HG03439 (cell line): ENCODE measurements around the gene OGDH.
"Not testable (repeated sequence)": the region's sequence is repeated elsewhere in the genome, so short reads cannot be mapped to it uniquely, and the experiment has no call there.

Source experiments
- ATAC-seq: cut with Tn5 transposase; IDR thresholded peaks from one replicate; pipeline ENCODE4 v1.9.1; 2021; ENCODE audit warnings: mild to moderate bottlenecking, moderate library complexity; ENCODE audit not compliant: unreplicated experiment

Gene OGDH

DNA sequence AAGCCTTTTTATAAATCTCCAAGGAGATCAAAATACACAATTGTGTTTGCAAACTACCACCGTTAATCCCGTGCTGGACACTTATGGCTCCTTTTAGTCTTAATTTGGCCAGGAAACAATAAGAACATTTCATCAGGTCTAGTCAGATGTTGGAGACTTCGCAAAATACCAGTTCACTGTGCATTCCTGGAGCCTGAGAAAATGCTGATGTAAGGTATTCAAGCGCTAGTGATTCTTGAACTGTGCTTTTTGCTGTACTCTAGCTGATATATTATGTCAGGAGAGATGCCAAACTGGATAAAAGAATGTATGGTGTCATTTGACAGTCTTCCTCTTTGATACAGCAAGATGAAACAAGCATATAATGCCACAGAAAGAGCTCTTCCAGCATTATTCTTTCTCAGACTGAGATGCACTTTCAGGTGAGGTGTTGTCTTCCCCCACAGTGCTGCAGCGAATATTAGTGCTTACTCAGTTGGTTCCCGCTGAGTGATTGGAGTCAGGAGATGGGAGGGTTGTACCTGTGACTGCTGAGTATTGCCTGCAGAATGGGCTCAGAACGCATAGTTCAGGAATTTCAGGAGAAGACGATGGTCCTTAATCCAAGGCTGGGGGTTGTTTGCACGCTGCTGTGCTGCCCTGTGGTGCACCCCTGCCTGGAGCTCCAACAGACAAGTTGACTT, 59.2 kb downstream of the OGDH start:
- ATAC-seq = no peak

DNA sequence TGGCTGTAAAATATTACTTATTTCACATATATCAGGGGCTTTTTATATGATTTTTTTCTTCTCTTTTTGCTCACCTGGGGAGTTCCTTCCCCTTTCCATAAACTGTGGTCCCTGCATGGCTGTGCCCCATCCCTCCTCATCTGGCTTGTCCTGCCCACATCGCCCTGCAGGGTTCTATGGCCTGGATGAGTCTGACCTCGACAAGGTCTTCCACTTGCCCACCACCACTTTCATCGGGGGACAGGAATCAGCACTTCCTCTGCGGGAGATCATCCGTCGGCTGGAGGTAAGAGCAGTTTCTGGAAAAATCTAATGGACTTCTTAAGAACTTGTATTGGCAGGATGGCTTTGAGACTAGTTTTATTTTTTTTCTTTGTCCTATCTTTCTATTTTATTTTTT, 60.1 kb downstream of the OGDH start:
- no peak for ATAC-seq

DNA sequence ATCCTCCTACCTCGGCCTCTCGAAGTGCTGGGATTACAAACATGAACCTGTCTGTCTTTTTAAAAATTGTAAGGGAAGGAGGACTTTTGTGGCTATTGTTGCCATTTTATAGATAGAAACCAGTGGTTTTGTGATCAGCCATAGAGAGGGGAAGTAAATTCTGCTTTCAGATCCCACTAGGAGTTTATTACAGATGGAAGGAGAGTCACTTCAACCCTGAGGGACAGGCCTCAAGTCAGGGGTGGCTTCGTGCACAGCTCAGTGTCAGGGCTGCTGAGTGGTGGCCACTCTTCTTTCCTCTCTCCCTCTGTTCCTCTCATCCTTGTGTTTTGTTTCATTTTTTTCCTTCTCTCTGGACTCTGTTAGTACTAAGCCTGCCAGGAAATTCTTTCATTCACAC, 60.8 kb downstream of the OGDH start:
- no peak for ATAC-seq

DNA sequence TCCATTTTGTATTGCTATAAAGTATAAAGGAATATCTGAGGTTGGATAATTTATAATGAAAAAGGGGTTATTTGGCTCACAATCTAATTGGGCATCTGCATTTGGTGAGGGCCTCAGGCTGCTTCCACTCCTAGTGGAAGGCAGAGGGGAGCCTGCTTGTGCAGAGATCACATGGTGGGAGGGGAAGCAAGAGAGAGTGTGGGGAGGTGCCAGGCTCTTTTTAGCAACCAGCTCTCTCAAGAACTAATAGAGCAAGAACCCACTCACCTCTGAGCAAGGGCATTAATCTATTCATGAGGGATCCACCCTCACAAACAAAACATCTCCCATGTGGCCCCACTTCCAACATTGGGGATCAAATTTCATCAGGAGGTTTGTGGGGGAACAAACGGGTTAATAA, 64.6 kb downstream of the OGDH start:
- ATAC-seq = no peak

DNA sequence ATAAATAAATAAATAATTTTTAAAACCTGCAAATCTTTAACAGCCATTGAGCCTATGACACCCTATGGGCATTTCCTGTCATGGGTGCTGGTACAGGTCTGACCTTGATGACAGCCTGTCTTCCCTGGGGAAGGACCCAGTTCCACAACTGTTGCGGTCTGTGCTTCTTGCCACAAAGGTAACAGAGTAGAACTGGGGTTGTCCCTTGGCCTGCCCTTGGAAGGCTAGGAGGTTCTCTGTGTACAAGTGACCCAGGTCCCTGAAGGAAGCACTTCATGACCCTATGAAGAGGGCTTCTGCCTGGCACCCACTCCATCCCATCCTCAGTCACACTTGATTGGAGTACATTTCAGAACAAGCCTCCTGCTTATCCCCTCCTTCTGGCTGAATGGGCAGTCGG, 66.9 kb downstream of the OGDH start:
- no peak for ATAC-seq

DNA sequence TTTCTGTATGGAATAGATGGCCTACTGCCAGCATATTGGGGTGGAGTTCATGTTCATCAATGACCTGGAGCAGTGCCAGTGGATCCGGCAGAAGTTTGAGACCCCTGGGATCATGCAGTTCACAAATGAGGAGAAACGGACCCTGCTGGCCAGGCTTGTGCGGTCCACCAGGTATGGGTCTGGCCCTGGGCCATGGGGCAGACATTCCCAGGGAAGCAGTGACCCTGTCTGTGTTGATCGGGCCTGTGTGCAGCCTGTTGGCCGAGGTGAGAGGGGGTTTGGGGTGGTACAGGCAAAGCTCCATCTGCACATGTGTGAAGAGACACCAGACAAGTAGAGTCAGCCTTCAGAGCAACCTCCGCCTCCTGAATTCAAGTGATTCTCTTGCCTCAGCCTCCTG, 67.3 kb downstream of the OGDH start:
- ATAC-seq = no peak

DNA sequence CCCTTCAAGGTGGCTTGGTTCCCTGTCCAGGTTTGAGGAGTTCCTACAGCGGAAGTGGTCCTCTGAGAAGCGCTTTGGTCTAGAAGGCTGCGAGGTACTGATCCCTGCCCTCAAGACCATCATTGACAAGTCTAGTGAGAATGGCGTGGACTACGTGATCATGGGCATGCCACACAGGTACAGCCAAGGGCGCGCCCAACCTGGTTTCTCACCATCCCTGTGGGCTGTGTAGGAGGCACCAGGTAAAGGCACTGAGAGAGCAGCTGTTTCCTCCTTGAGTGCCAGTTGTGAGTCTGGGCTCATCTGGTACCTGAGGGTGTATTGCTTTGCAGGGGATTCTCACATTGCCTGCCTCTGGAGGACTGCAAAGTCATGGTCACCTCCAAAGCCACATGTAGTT, 68.0 kb downstream of the OGDH start:
- no peak for ATAC-seq

DNA sequence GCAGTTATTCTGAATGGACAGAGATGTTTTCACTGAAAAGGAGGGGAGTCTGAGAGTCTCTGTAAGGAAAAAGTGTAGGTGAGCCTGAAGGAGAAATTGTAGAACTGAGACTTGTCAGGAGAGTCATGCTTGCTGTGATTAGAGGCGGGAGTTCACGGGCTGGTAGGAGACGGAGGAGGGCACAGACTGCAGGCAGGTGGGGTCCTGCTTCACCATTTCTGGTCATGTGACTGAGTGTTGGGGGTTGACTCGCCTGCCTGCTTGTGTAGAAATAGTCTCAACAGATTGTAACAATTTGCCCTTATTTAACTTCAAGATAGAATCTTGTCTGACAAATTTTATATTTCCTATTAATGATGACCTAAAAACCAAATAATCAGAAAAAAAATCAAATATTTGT, 70.3 kb downstream of the OGDH start:
- ATAC-seq = no peak

DNA sequence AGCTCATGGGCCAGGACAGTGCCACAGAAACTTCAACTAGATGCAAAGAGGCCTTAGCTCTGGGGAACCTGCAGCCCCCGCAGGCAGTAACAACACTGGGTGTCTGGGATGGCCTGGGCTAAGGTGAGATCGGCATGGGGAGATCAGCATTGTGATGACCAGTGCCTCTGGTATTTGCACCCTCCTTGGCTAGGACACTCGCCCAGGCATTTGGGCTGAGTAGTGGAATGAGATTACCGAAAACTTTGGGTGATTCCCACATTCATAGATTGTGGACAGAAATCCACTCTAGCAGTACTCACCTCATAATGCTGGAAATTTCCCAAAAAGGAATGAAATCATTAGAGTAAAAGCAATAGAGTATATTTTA, 71.7 kb downstream of the OGDH start:
- ATAC-seq = no peak

DNA sequence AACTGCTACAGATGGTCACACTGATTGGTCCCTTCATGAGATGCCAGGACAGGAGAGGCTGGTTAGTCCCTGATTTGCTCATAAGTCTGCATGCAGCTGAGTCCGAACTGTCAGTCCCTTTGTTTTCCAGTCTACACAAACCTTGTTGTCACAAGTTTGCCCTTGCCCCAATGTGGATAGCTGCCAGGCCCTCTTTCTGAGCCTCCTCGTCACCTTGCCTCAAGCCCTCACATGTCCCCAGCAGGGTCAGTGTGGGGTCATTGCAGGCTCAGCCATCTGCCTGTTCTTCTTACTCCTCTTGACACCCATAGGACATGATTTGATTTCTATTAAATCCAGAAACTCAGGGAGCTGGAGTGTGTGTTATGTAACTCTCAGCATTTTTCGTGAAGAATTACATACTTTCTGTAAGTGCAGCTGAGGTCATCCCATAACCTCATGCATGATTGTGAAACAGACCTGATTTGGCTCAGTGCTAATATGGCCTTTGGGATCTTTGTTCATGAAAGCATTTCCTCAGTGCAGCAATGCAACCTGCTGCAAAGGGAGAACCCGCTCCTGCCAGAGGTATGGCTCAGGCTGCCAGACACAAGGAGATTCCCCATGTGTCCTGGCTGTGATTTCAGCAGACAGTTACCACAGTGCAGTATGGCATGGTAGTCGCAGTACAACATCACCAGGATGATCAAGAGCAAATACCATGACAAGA, 72.2 kb downstream of the OGDH start:
- no peak for ATAC-seq

DNA sequence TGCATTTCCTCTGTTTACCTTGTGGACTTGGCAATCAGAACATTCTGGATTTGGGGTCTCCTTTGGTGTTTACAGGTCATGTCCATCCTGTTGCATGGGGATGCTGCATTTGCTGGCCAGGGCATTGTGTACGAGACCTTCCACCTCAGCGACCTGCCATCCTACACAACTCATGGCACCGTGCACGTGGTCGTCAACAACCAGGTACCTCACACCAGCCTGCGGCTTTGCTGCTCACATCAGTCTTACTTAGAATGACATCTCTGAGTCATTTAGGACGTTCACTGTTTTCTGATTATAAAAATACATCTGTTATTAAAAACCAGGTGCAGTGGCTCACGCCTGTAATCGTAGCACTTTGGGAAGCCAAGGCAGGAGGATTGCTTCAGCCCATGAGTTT, 75.2 kb downstream of the OGDH start:
- no peak for ATAC-seq

DNA sequence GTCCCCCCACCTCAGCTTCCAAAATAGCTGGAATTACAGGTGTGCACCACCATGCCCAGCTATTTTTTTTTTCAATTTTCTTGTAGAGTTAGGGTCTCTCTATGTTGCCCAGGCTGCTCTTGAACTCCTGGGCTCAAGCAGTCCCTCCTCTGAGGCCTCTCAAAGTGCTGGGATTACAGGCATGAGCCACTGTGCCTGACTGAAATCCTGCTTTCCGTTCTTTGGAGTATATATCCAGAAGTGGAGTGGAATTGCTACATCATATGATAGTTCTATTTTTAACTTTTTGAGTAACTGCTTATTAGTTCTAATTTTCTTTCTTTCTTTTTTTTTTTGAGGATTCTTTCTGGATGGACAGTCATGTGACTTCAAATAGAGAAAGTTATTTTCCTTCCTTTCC, 79.3 kb downstream of the OGDH start:
- no peak for ATAC-seq

DNA sequence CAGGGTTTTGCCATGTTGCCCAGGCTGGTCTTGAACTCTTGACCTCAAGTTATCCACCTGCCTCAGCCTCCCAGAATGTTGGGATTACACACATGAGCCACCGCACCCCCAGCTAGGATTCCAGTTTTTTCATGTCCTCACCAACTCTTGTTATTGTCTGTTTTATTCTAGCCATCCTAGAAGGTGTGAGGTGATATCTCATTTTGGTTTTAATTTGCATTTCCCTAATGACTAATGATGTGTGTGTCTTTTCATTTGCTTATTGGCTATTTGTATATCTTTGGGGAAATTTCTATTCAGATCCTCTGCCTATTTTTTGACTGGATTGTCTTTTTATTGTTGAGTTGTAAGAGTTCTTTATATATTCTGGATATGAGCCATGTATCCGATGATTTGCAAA, 83.0 kb downstream of the OGDH start:
- no peak for ATAC-seq

DNA sequence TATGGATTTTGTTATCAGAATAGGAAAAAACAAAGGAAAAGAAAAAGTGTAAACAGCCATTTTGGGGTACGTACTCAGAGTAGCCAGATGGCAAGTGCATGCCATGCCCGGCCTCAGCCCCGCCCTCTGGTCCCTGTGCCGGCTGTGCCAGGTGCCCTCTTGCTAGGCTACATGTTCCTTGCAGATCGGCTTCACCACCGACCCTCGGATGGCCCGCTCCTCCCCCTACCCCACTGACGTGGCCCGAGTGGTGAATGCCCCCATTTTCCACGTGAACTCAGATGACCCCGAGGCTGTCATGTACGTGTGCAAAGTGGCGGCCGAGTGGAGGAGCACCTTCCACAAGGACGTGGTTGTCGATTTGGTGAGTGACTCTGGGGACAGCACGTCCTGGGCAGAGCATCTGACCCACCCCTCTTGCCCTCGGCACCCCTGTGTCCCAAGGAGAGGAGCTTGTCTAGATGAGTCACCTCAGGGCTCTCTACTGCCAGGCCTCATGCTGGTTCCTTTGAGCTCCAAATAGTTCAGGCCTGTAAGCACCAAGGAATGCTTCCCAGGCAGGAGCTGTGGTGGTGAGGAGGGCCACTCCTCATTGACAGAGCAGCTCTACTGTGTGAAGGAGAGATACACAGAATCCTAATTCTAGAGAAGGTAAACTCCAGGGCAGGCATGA, 87.3 kb downstream of the OGDH start:
- no peak for ATAC-seq

DNA sequence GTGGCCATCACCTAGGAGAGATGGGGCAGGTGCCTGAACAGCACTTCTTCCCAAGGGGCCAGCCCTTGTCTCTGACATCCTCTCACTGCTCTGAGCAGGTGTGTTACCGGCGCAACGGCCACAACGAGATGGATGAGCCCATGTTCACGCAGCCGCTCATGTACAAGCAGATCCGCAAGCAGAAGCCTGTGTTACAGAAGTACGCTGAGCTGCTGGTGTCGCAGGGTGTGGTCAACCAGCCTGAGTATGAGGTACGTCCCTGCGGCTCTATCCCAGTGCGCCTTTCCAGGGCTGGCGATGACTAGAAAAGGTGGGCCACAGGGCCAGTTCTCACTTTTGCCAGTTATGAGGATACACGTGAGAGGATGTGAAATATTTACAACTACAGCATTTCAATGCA, 87.9 kb downstream of the OGDH start:
- ATAC-seq = no peak

DNA sequence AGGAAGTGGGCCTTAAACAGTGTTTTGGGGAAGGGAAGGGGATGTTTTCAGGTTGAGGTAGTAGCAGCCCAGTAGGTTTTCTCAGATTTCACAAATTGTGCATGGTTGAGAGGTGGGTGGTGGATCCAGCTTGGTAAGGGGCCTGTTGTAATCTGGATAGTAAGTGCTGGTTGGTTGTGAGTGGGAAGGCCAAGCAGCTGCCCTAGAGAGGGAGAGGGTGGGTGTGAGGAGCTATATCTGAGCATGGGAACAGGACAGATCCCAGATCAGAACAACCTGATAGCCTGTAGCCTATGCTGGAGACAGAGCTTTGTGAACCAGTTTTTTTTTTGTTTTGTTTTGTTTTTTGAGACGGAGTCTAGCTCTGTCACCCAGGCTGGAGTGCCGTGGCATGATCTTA, 88.3 kb downstream of the OGDH start:
- no peak for ATAC-seq

DNA sequence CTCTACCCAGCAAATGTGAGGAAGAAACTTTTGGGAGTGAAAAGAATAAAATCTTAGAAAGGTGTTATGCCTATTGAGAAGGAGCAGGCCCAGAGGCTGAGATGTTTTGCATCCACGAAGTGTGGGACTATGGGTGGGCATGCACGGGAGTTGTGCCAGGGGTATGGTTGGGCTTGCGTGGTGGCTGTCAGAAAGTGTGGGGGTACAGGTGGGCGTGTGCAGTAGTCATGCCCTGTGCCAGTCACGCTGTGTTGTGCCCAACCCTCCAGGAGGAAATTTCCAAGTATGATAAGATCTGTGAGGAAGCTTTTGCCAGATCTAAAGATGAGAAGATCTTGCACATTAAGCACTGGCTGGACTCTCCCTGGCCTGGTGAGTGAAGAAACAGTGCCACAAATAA, 89.3 kb downstream of the OGDH start:
- no peak for ATAC-seq

DNA sequence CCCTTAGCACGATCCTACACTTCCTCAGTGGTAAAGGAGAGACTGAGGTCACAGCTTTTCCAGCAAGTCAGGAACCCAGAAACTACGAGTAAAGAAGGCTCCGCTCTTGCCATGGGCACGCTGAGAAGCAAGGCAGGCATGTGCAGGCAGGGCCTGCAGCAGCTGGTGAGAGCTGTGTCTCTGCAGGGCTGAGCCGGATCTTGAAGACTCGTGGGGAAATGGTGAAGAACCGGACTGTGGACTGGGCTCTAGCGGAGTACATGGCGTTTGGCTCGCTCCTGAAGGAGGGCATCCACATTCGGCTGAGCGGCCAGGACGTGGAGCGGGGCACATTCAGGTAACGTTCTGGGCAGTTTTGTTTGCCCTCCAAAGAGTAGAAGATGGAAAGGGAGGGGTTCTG, 90.3 kb downstream of the OGDH start:
- ATAC-seq = no peak

DNA sequence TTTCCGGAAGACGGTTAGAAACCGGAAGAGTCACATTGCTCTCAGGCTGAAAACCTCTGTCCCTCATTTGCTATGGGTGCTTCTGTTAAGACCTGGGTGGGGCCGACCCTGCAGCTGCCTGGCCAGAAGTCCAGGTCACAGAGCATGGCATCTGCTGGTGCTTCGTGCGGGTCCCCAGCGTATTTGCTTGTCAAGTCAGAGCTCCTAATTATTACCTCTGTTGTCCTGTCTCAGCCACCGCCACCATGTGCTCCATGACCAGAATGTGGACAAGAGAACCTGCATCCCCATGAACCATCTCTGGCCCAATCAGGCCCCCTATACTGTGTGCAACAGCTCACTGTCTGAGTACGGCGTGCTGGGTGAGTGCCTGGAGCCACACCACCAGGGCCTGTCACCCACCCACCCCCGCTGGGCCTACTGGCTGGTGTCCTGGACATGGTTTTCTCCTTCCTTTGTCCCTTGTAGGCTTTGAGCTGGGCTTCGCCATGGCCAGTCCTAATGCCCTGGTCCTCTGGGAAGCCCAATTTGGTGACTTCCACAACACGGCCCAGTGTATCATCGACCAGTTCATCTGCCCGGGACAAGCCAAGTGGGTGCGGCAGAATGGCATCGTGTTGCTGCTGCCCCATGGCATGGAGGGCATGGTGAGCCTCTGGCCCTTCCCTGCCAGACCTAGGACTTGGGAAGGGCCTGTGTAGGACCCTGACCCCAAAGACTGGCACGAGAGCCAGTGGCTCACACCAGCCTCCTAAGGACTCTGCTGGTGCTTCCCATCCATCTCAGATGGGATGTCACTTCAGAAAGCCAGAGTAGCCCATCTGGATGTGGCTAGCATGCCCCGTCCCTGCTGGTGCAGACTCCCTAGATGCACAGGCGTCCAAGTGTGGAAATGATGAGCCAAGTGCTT, 91.0 kb downstream of the OGDH start:
- ATAC-seq = no peak

DNA sequence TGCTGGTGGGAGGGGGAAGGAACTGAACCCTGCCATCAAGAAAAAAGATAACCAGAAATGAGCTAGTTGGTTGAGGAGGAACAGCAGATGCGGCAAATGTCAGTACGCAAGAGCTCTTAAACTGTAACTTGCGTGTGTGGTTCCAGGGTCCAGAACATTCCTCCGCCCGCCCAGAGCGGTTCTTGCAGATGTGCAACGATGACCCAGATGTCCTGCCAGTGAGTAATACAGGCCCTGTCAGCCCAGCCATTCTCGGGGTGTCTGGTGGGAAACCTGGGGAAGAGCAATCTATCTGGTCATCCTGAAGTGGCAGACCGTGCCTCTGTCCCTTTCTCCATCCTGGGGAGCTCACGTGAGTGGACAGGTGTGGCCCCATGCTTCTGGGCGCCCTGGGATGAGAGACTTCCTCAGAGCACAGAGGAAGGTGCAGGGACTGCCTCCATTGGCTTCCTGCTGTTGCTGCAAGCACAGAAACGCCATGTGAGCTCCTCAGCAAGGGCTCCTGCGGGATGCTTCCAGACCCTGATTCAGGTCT, 91.7 kb downstream of the OGDH start:
- no peak for ATAC-seq

DNA sequence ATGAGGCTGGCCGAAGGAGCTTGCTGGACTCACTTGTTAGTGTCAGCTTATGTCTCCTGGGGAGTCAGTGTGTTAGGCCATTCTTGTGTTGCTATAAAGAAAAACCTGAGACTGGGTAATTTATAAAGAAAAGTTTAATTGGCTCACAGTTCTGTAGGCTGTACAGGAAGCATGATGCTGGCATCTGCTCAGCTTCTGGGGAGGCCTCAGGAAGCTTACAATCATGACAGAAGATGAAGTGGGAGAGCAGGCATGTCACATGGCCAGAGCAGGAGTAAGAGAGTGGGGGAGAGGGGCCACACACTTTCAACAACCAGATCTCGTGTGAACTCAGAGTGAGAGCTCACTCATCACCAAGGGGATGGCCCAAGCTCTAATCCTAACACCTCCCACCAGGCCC, 93.2 kb downstream of the OGDH start:
- ATAC-seq = not testable (repeated sequence)
